ENCODE measurements around the gene MYZAP. TPM values are rescaled to one million over a fixed set of nuclear protein-coding genes. Genes with fewer than 3 reads are reported as not detected.

Gene MYZAP
- total and polyA plus RNA-seq, 9 of the 15 experiments (the other 6 are each of a cell fraction or from before 2014, with no cell fraction given), result 0.03 TPM; not detected in 8

DNA sequence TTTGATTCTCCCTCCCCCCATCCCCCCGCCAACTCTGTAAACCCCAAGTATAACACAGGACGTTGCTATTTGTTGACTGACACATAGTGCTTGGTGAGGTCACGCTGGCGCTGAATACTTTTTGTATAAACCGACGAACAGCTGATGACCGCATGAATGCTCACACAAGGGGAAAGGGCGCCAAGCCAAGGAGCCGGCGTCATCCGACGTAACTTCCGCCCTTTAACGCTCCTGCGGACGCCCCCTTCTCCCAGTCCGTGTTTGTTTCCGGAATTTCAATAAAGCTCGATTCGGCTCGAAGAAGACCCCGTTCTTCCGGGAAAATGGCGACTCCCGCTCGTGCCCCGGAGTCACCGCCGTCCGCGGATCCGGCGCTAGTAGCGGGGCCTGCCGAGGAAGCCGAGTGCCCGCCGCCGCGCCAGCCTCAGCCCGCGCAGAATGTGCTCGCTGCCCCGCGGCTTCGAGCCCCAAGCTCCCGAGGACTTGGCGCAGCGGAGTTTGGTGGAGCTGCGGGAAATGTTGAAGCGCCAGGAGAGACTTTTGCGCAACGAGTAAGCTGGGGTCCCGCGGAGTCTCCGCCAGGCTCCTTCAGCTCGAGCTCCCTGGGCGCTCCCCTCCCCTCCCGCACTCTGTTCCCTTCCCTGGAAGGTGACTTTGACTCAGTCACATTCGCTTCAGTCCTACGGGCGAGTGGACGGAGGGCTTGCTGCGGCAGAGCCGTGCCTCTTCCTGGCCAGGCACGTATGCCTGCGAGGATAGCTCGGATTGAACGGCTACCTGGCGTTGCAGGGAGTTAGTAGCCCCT is 114.9 kb downstream of the MYZAP start, which contains the start of gene POLR2M (continued):
- TF ChIP-seq GTF2A2 (tag; IDR thresholded peaks at IDR 0.05), result 0 out of 2 replicates have a peak, but pooled peaks have one; percentile 31
- TF ChIP-seq, protein P1, sequence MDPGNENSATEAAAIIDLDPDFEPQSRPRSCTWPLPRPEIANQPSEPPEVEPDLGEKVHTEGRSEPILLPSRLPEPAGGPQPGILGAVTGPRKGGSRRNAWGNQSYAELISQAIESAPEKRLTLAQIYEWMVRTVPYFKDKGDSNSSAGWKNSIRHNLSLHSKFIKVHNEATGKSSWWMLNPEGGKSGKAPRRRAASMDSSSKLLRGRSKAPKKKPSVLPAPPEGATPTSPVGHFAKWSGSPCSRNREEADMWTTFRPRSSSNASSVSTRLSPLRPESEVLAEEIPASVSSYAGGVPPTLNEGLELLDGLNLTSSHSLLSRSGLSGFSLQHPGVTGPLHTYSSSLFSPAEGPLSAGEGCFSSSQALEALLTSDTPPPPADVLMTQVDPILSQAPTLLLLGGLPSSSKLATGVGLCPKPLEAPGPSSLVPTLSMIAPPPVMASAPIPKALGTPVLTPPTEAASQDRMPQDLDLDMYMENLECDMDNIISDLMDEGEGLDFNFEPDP (CRISPR knock-in tag; IDR thresholded peaks at IDR 0.05), result no peak
- no peak for TF ChIP-seq PPARD (CRISPR knock-in tag; IDR thresholded peaks at IDR 0.05)
- TF ChIP-seq MXI1 (IDR thresholded peaks at IDR 0.05; ENCODE audit: low read depth, low read length), result 0 out of 2 replicates have a peak, but pooled peaks have one; percentile 14
- no peak for TF ChIP-seq TCF3 (CRISPR knock-in tag; IDR thresholded peaks at IDR 0.05)
- TF ChIP-seq HDAC8 (tag; IDR thresholded peaks at IDR 0.05), result no peak
- TF ChIP-seq ZNF384 (IDR thresholded peaks at IDR 0.05; ENCODE audit: low read depth, low read length), result peak; percentile 55; the same call in 1 of the 2 replicates
- TF ChIP-seq ADNP (tag; IDR thresholded peaks at IDR 0.05), result no peak
- 0 out of 4 replicates have a peak, but pooled peaks of 1 of the 2 experiments have one; percentile 19 for TF ChIP-seq CSDE1 (IDR thresholded peaks at IDR 0.05)
- TF ChIP-seq POLR2AphosphoS5 (IDR thresholded peaks at IDR 0.05; ENCODE audit: control insufficient read depth, insufficient read depth, low read depth, low read length), result peak; percentile 74; the same call in 1 of the 2 replicates
- TF ChIP-seq IFI16 (CRISPR knock-in tag; IDR thresholded peaks at IDR 0.05), result no peak
- peak; percentile 91 for TF ChIP-seq KLF13 (tag; IDR thresholded peaks at IDR 0.05; ENCODE audit: borderline replicate concordance, low read depth)
- 0 out of 2 replicates have a peak, but pooled peaks have one; percentile 39 for TF ChIP-seq KHSRP (IDR thresholded peaks at IDR 0.05)
- TF ChIP-seq MEIS2 (IDR thresholded peaks at IDR 0.05; ENCODE audit: partially characterized antibody), result no peak
- TF ChIP-seq NBN (IDR thresholded peaks at IDR 0.05; ENCODE audit: low read depth), result peak; percentile 77; the same call in 1 of the 2 replicates
- peak; percentile 81 for TF ChIP-seq DIDO1 (tag; IDR thresholded peaks at IDR 0.05; ENCODE audit: low read depth)
- TF ChIP-seq, protein P2, sequence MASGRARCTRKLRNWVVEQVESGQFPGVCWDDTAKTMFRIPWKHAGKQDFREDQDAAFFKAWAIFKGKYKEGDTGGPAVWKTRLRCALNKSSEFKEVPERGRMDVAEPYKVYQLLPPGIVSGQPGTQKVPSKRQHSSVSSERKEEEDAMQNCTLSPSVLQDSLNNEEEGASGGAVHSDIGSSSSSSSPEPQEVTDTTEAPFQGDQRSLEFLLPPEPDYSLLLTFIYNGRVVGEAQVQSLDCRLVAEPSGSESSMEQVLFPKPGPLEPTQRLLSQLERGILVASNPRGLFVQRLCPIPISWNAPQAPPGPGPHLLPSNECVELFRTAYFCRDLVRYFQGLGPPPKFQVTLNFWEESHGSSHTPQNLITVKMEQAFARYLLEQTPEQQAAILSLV (tag; IDR thresholded peaks at IDR 0.05), result no peak
- no peak for TF ChIP-seq RBM39 (optimal IDR thresholded peaks at IDR 0.05; ENCODE audit: low read depth, low read length)
